KMS-11 (cell line): ENCODE results near the gene OR51G1.

Experiments
- H2AFZ ChIP-seq: fragments of 200-600 bp; sonication (generic); 2 replicates; pipeline ENCODE4 v1.6.1; 2016; ENCODE audit warnings: antibody characterized with exemption, mixed run types, low read depth
- H3K27ac ChIP-seq: fragments of 200-600 bp; sonication (generic); 2 replicates; pipeline ENCODE4 v1.6.1; 2016; ENCODE audit warnings: mild to moderate bottlenecking, mixed run types
- H3K27me3 ChIP-seq: fragments of 200-600 bp; sonication (generic); 2 replicates; pipeline ENCODE4 v1.6.1; 2017; ENCODE audit warnings: mild to moderate bottlenecking, low read depth, mixed run types, moderate library complexity; ENCODE audit not compliant: insufficient read depth
- H3K36me3 ChIP-seq: fragments of 200-600 bp; sonication (generic); 2 replicates; pipeline ENCODE4 v1.6.1; 2017; ENCODE audit warnings: mild to moderate bottlenecking, mixed run types; ENCODE audit not compliant: insufficient read depth
- H3K4me1 ChIP-seq: fragments of 200-600 bp; sonication (generic); 2 replicates; pipeline ENCODE4 v1.6.1; 2016; ENCODE audit warnings: mild to moderate bottlenecking, low read depth, mixed run types; ENCODE audit not compliant: poor library complexity, severe bottlenecking
- H3K4me2 ChIP-seq: fragments of 200-600 bp; sonication (generic); 2 replicates; pipeline ENCODE4 v1.7.0; 2016; ENCODE audit warnings: mild to moderate bottlenecking, mixed run types
- H3K4me3 ChIP-seq: fragments of 200-600 bp; sonication (generic); IDR thresholded peaks from 2 replicates; pipeline ENCODE4 v1.6.1; 2017; ENCODE audit warnings: low read depth, low read length, mixed read lengths; ENCODE audit not compliant: insufficient read depth
- H3K79me2 ChIP-seq: fragments of 200-600 bp; sonication (generic); 2 replicates; pipeline ENCODE4 v1.6.1; 2016; ENCODE audit warnings: low read depth, mixed run types; ENCODE audit not compliant: insufficient read depth
- H3K9ac ChIP-seq: fragments of 200-600 bp; sonication (generic); 2 replicates; pipeline ENCODE4 v1.6.1; 2016; ENCODE audit warnings: mild to moderate bottlenecking, mixed run types
- H4K20me1 ChIP-seq: fragments of 200-600 bp; sonication (generic); 2 replicates; pipeline ENCODE4 v1.6.1; 2016; ENCODE audit warnings: mild to moderate bottlenecking, mixed run types; ENCODE audit not compliant: insufficient read depth
- TF ChIP-seq, protein P1 (sequence below): fragments of 200-600 bp; sonication (generic); conservative IDR thresholded peaks from 2 replicates; pipeline ENCODE4 v1.6.1; 2017; ENCODE audit warnings: low read depth, mild to moderate bottlenecking, antibody characterized with exemption, low read length, moderate library complexity, mixed read lengths

OR51G1 gene

DNA sequence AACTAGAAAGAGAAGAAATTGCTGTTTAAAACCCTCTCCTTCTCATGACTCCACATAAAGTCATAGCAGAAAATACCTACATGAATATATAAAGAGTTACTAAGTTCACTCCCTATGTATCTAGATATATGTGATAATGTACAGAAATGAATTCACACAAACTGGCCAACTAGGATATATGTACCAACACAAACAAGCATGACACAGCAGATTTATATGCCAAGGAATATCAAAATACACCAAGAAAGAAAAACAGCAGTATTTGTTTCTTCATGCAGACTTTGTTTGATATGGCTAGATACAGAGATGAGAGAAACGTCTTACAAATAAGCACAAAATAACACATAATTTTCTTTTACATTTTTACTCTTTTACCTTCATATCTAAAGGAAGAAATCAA is 1.8 kb downstream of the OR51G1 start:
- H3K79me2 ChIP-seq, result no peaks in the 10 kb centered on the region
- H3K4me1 ChIP-seq, result no peaks in the 10 kb centered on the region
- H3K27me3 ChIP-seq, result no peaks in the 10 kb centered on the region
- no peak overlapping the region for H3K9ac ChIP-seq
- H3K36me3 ChIP-seq, result no peaks in the 10 kb centered on the region
- H3K4me2 ChIP-seq, result no peak overlapping the region
- H3K4me3 ChIP-seq, result no peak overlapping the region
- no peak overlapping the region for H3K27ac ChIP-seq
- TF ChIP-seq, protein P1, sequence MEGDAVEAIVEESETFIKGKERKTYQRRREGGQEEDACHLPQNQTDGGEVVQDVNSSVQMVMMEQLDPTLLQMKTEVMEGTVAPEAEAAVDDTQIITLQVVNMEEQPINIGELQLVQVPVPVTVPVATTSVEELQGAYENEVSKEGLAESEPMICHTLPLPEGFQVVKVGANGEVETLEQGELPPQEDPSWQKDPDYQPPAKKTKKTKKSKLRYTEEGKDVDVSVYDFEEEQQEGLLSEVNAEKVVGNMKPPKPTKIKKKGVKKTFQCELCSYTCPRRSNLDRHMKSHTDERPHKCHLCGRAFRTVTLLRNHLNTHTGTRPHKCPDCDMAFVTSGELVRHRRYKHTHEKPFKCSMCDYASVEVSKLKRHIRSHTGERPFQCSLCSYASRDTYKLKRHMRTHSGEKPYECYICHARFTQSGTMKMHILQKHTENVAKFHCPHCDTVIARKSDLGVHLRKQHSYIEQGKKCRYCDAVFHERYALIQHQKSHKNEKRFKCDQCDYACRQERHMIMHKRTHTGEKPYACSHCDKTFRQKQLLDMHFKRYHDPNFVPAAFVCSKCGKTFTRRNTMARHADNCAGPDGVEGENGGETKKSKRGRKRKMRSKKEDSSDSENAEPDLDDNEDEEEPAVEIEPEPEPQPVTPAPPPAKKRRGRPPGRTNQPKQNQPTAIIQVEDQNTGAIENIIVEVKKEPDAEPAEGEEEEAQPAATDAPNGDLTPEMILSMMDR, result no peak
- H4K20me1 ChIP-seq, result no peaks in the 10 kb centered on the region
- no peak overlapping the region for H2AFZ ChIP-seq

DNA sequence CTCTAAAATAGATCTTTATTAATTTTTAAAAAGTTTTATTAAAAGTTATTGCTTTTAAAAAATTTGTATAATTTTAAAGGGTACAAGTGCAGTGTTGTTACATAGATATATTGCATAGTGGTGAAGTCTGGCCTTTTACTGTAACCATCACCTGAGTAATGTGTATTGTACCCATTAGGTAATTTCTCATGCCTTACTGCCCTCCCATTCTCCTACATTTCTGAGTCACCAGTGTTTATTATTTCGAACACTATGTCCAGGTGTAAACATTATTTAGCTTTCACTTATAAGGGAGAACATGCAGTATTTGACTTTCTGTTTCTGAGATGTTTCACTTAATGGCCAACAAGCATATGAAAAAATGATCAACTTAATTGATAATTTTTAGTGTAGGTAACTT is 2.3 kb downstream of the OR51G1 start:
- H3K79me2 ChIP-seq, result no peaks in the 10 kb centered on the region
- H3K27ac ChIP-seq, result no peak overlapping the region
- TF ChIP-seq, protein P1, result no peak
- H3K4me1 ChIP-seq, result no peaks in the 10 kb centered on the region
- no peak overlapping the region for H3K4me2 ChIP-seq
- H3K36me3 ChIP-seq, result no peaks in the 10 kb centered on the region
- H4K20me1 ChIP-seq, result no peaks in the 10 kb centered on the region
- H3K27me3 ChIP-seq, result no peaks in the 10 kb centered on the region
- H2AFZ ChIP-seq, result no peak overlapping the region
- H3K4me3 ChIP-seq, result no peak overlapping the region
- no peak overlapping the region for H3K9ac ChIP-seq

DNA sequence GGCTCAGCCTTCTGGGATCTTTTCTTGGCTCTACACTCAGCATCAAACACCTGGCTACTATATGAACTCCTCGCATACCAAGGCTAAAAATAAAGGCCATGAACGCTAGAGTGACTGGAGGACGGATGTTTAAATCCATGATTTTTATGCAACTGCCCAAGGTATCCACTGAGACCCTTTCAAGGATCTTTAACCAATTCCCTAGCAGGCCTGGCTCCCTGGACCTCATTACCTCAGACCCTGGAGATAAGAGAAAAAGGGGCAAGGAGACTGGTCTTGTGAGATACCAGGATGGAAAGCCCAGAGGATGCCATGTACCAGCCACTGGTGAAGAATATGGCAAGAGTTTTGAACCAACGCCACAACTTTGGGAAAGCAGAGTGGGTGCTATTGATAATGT is 4.9 kb downstream of the OR51G1 start, which contains the start of gene OR51G2:
TSS of gene OR51G2 (minus strand) at position 101 of the 400 bp plus-strand sequence. CDS start 3,687 bp downstream, outside the sequence.
- Histone ChIP-seq H2AFZ (no peak within 1 kb of the TSS), H3K4me2 (no peak within 1 kb of the TSS), H3K4me1 (no peaks in the 10 kb centered on the region), H3K9ac (no peak within 1 kb of the TSS), H4K20me1 (no peaks in the 10 kb centered on the region), H3K79me2 (no peaks in the 10 kb centered on the region), H3K36me3 (no peaks in the 10 kb centered on the region), H3K27me3 (no peaks in the 10 kb centered on the region), H3K27ac (no peak within 1 kb of the TSS), H3K4me3 (no peak within 1 kb of the TSS)
- TF ChIP-seq, protein P1, result no peak

DNA sequence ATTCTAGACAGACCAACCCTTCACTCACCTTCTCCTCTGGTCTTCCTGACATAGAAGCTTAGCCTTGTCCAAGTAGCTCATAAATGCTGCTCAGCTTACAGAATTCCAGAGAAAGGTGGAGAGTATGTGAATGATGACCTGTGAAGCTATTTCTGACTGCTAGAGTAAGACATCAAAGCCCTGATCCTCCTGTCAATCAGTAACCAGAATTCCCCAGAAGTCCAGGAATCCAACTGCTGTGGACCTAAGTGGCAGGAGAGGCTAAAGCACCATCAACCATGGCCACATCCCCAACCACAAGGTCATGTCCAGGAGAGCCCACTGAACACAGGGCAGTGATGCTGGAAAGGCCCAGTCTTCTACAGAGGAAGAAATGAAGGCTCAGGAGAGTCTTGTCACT is 7.6 kb downstream of the OR51G1 start:
- Histone ChIP-seq H3K4me1 (no peaks in the 10 kb centered on the region), H3K9ac (no peak overlapping the region), H3K4me2 (no peak overlapping the region), H3K27me3 (no peaks in the 10 kb centered on the region), H3K4me3 (no peak overlapping the region), H2AFZ (no peak overlapping the region), H3K27ac (no peak overlapping the region), H3K79me2 (no peaks in the 10 kb centered on the region), H3K36me3 (no peaks in the 10 kb centered on the region), H4K20me1 (no peaks in the 10 kb centered on the region)
- TF ChIP-seq, protein P1, result no peak
